ENCODE measurements around the gene ROGDI.

Gene ROGDI

DNA sequence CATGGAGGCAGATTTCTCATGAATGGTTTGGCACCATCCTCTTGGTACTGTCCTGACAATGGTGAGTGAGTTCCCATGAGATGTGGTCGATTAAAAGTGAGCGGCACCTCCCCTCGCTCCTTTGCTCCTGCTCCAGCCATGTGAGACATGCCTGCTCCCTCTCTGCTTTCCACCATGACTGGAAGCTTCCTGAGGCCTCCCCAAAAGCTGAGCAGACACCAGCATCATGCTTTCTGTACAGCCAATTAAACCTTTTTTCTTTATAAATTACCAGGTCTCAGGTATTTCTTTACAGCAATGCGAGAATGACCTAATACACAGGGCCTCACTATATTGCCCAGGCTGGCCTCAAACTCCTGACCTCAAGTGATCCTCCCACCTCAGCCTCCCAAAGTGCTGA is 47.6 kb downstream of the ROGDI start:
- Histone ChIP-seq H3K36me3 (replicated peaks; ENCODE audit: insufficient read depth, low read length) (no peaks in the 10 kb centered on the region), H3K27ac (ENCODE audit: low read length) (no peak overlapping the region), H3F3A (ENCODE audit: insufficient read depth, low read length) (no peaks in the 10 kb centered on the region), H3K27me3 (replicated peaks; ENCODE audit: insufficient read depth, low read length) (no peaks in the 10 kb centered on the region), H3K9ac (ENCODE audit: low read length) (no peak overlapping the region), H2AFZ (ENCODE audit: low read length) (no peak overlapping the region), H3K4me1 (ENCODE audit: low read length) (no peaks in the 10 kb centered on the region), H3K79me2 (ENCODE audit: low read length) (no peaks in the 10 kb centered on the region), H3K9me3 (replicated peaks; ENCODE audit: insufficient read depth, low read length) (no peaks in the 10 kb centered on the region), H4K20me1 (ENCODE audit: insufficient read depth, low read length) (no peaks in the 10 kb centered on the region), H3K9me2 (replicated peaks; ENCODE audit: insufficient read depth, low read length) (no peaks in the 10 kb centered on the region), H3K4me3 (ENCODE audit: low read length) (no peak overlapping the region), H3K4me2 (ENCODE audit: low read depth, low read length) (no peak overlapping the region)
- no peak for DNase-seq
- TF ChIP-seq EZH2 (optimal IDR thresholded peaks at IDR 0.05; ENCODE audit: low read depth, low read length) (no peak), EZH2phosphoT487 (IDR thresholded peaks at IDR 0.05; ENCODE audit: low read length) (no peak)
- TF ChIP-seq, protein P1, sequence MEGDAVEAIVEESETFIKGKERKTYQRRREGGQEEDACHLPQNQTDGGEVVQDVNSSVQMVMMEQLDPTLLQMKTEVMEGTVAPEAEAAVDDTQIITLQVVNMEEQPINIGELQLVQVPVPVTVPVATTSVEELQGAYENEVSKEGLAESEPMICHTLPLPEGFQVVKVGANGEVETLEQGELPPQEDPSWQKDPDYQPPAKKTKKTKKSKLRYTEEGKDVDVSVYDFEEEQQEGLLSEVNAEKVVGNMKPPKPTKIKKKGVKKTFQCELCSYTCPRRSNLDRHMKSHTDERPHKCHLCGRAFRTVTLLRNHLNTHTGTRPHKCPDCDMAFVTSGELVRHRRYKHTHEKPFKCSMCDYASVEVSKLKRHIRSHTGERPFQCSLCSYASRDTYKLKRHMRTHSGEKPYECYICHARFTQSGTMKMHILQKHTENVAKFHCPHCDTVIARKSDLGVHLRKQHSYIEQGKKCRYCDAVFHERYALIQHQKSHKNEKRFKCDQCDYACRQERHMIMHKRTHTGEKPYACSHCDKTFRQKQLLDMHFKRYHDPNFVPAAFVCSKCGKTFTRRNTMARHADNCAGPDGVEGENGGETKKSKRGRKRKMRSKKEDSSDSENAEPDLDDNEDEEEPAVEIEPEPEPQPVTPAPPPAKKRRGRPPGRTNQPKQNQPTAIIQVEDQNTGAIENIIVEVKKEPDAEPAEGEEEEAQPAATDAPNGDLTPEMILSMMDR (IDR thresholded peaks at IDR 0.05; ENCODE audit: low read length), result no peak

DNA sequence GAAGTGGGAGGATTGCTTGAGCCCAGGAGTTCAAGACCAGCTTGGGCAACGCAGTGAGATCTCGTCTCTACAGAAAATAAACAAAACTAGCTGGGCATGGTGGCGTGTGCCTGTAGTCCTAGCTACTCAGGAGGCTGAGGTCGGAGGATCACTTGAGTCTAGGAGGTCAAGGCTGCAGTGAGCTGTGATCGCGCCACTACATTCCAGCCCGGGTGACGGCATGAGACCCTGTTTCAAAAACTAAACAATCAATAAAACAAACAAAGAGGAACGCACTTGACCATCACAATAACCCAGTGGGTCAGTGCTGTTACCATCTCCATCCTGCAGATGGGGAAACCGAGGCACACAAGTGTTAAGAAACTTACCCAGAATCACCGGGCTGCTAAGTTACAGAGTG is 49.2 kb downstream of the ROGDI start:
- Histone ChIP-seq H3K79me2 (ENCODE audit: low read length) (no peaks in the 10 kb centered on the region), H3K4me3 (ENCODE audit: low read length) (no peak overlapping the region), H3K9me2 (replicated peaks; ENCODE audit: insufficient read depth, low read length) (no peaks in the 10 kb centered on the region), H3K36me3 (replicated peaks; ENCODE audit: insufficient read depth, low read length) (no peaks in the 10 kb centered on the region), H3K27ac (ENCODE audit: low read length) (no peak overlapping the region), H4K20me1 (ENCODE audit: insufficient read depth, low read length) (no peaks in the 10 kb centered on the region), H3K4me2 (ENCODE audit: low read depth, low read length) (no peak overlapping the region), H3K9me3 (replicated peaks; ENCODE audit: insufficient read depth, low read length) (no peaks in the 10 kb centered on the region), H3K27me3 (replicated peaks; ENCODE audit: insufficient read depth, low read length) (no peaks in the 10 kb centered on the region), H2AFZ (ENCODE audit: low read length) (no peak overlapping the region), H3K9ac (ENCODE audit: low read length) (no peak overlapping the region), H3F3A (ENCODE audit: insufficient read depth, low read length) (peaks cover 7% of the 10 kb centered on the region; the same call in 1 of the 2 replicates), H3K4me1 (ENCODE audit: low read length) (peaks cover 6% of the 10 kb centered on the region)
- DNase-seq, result no peak
- TF ChIP-seq EZH2phosphoT487 (IDR thresholded peaks at IDR 0.05; ENCODE audit: low read length) (no peak), EZH2 (optimal IDR thresholded peaks at IDR 0.05; ENCODE audit: low read depth, low read length) (no peak)
- TF ChIP-seq, protein P1 (IDR thresholded peaks at IDR 0.05; ENCODE audit: low read length), result no peak

DNA sequence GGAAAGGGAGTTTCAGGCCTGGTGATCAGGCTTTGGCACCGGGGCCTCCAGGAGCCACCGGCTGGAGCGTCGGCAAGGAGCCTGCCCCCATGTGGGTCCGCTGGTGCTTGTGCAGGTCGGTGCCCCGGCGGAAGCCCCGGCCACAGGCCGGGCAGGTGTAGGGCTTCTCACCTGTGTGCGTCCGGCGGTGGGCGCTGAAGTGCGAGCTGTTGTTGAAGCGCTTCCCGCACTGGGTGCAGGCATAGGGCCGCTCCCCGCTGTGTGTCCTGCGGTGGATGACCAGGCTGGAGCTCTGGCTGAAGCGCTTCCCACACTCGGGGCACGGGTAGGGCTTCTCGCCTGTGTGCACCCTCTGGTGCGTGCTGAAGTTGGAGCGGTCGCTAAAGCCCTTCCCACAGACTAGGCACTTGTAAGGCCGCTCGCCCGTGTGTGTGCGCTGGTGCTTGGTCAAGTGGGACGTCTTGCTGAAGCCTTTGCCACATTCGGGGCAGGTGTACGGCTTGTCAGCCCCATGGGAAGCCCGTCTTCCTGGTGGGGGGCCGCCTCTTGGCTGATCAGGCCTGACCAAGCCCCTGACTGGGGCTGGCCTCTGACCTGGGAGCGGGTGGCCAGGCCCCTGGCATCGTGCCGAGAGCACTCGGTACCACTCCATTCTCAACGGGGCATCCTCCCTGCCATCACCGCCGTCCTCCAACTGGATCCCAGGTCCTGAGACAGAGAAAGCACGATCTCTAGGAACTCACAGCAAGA is 49.9 kb downstream of the ROGDI start:
- Histone ChIP-seq H3K4me2 (ENCODE audit: low read depth, low read length) (no peak overlapping the region), H3K27me3 (replicated peaks; ENCODE audit: insufficient read depth, low read length) (no peaks in the 10 kb centered on the region), H4K20me1 (ENCODE audit: insufficient read depth, low read length) (no peaks in the 10 kb centered on the region), H3K9me3 (replicated peaks; ENCODE audit: insufficient read depth, low read length) (no peaks in the 10 kb centered on the region), H2AFZ (ENCODE audit: low read length) (no peak overlapping the region), H3K4me3 (ENCODE audit: low read length) (no peak overlapping the region), H3F3A (ENCODE audit: insufficient read depth, low read length) (peaks cover 14% of the 10 kb centered on the region; the same call in 1 of the 2 replicates), H3K27ac (ENCODE audit: low read length) (no peak overlapping the region), H3K9ac (ENCODE audit: low read length) (no peak overlapping the region), H3K4me1 (ENCODE audit: low read length) (peaks cover 9% of the 10 kb centered on the region), H3K36me3 (replicated peaks; ENCODE audit: insufficient read depth, low read length) (no peaks in the 10 kb centered on the region), H3K9me2 (replicated peaks; ENCODE audit: insufficient read depth, low read length) (no peaks in the 10 kb centered on the region), H3K79me2 (ENCODE audit: low read length) (no peaks in the 10 kb centered on the region)
- TF ChIP-seq, protein P1 (IDR thresholded peaks at IDR 0.05; ENCODE audit: low read length), result no peak
- no peak for TF ChIP-seq EZH2phosphoT487 (IDR thresholded peaks at IDR 0.05; ENCODE audit: low read length)
- no peak for TF ChIP-seq EZH2 (optimal IDR thresholded peaks at IDR 0.05; ENCODE audit: low read depth, low read length)
- DNase-seq, result no peak

Data from MM.1S (cell line).